Liver (tissue), 3 donors: Measurements from ENCODE around the gene ZNF365.

ENCODE experiments used
- ATF3 ChIP-seq: IDR thresholded peaks from 2 replicates; pipeline ENCODE4 v1.6.1; 2016; ENCODE audit warnings: antibody characterized with exemption
- CTCF ChIP-seq: fragments of 150-350 bp; IDR thresholded peaks from 2 replicates; pipeline ENCODE4 v1.5.1; 2017; ENCODE audit warnings: improper control_type of control experiment, low read depth, low read length; ENCODE audit not compliant: missing input control
- EGR1 ChIP-seq, 2 donors: IDR thresholded peaks; 2 replicates each; pipeline ENCODE4 v1.6.1; 2016 to 2018; ENCODE audit warnings: antibody characterized with exemption in 2 of 2, low read depth in 2 of 2
- HNF4G ChIP-seq: IDR thresholded peaks from 2 replicates; pipeline ENCODE4 v1.6.1; 2016; ENCODE audit warnings: antibody characterized with exemption
- JUND ChIP-seq, 2 donors: IDR thresholded peaks; 2 replicates each; pipeline ENCODE4 v1.6.1; 2016; ENCODE audit warnings: antibody characterized with exemption in 2 of 2
- MAX ChIP-seq: IDR thresholded peaks from 2 replicates; pipeline ENCODE4 v1.6.1; 2016; ENCODE audit warnings: antibody characterized with exemption
- RAD21 ChIP-seq, 2 donors: IDR thresholded peaks; 2 replicates each; pipeline ENCODE4 v1.6.1; 2016; ENCODE audit warnings: antibody characterized with exemption in 2 of 2, mild to moderate bottlenecking in 2 of 2
- SP1 ChIP-seq: IDR thresholded peaks from 2 replicates; pipeline ENCODE4 v1.6.1; 2018; ENCODE audit warnings: antibody characterized with exemption, mild to moderate bottlenecking
- TAF1 ChIP-seq: conservative IDR thresholded peaks from 2 replicates; pipeline ENCODE4 v1.6.1; 2016; ENCODE audit warnings: antibody characterized with exemption, mild to moderate bottlenecking
- TF ChIP-seq, protein P1 (sequence below): IDR thresholded peaks from 2 replicates; pipeline ENCODE4 v1.6.1; 2016; ENCODE audit warnings: antibody characterized with exemption, mild to moderate bottlenecking
- TF ChIP-seq, protein P2 (sequence below): IDR thresholded peaks from 2 replicates; pipeline ENCODE4 v1.6.1; 2016; ENCODE audit warnings: antibody characterized with exemption
- donor health status: healthy.
- donor health status: healthy.

DNA sequence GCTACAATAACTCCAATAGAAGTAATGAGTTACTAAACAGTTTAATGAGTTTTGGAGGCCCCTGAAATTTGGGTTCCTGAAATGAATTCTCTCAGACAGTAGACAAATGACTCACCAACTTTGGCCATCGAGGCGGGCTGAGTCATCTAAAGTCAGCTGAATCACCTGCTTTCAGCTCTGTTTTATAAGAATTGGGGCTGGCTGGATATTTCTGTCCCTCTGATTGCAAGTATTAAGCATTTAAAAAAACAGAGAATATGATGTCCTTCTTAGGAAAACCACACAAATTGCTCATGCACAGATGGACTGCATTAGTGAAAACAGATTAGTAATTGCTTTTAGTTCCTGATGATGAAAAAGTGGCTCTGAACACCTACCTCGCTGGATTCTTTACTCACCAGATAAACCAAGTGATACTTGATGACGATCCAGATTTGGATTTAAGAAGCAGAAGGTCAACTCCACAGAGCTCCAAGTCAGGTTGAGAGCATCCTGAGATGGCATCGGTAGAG, 59.1 kb downstream of the ZNF365 start:
- TF ChIP-seq CTCF (no peak), TAF1 (no peak), EGR1 (IDR thresholded peaks at IDR 0.05; ENCODE audit: low read depth in 2 of 2) (no peak), MAX (no peak), JUND (IDR thresholded peaks at IDR 0.05) (no peak), SP1 (no peak), RAD21 (IDR thresholded peaks at IDR 0.05) (no peak), ATF3 (no peak), HNF4G (no peak)
- TF ChIP-seq, protein P1, sequence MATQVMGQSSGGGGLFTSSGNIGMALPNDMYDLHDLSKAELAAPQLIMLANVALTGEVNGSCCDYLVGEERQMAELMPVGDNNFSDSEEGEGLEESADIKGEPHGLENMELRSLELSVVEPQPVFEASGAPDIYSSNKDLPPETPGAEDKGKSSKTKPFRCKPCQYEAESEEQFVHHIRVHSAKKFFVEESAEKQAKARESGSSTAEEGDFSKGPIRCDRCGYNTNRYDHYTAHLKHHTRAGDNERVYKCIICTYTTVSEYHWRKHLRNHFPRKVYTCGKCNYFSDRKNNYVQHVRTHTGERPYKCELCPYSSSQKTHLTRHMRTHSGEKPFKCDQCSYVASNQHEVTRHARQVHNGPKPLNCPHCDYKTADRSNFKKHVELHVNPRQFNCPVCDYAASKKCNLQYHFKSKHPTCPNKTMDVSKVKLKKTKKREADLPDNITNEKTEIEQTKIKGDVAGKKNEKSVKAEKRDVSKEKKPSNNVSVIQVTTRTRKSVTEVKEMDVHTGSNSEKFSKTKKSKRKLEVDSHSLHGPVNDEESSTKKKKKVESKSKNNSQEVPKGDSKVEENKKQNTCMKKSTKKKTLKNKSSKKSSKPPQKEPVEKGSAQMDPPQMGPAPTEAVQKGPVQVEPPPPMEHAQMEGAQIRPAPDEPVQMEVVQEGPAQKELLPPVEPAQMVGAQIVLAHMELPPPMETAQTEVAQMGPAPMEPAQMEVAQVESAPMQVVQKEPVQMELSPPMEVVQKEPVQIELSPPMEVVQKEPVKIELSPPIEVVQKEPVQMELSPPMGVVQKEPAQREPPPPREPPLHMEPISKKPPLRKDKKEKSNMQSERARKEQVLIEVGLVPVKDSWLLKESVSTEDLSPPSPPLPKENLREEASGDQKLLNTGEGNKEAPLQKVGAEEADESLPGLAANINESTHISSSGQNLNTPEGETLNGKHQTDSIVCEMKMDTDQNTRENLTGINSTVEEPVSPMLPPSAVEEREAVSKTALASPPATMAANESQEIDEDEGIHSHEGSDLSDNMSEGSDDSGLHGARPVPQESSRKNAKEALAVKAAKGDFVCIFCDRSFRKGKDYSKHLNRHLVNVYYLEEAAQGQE: no peak
- TF ChIP-seq, protein P2, sequence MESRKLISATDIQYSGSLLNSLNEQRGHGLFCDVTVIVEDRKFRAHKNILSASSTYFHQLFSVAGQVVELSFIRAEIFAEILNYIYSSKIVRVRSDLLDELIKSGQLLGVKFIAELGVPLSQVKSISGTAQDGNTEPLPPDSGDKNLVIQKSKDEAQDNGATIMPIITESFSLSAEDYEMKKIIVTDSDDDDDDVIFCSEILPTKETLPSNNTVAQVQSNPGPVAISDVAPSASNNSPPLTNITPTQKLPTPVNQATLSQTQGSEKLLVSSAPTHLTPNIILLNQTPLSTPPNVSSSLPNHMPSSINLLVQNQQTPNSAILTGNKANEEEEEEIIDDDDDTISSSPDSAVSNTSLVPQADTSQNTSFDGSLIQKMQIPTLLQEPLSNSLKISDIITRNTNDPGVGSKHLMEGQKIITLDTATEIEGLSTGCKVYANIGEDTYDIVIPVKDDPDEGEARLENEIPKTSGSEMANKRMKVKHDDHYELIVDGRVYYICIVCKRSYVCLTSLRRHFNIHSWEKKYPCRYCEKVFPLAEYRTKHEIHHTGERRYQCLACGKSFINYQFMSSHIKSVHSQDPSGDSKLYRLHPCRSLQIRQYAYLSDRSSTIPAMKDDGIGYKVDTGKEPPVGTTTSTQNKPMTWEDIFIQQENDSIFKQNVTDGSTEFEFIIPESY: no peak
